ENCODE data around the gene RAMAC.
"Not testable (repeated sequence)": the region's sequence is repeated elsewhere in the genome, so short reads cannot be mapped to it uniquely, and the experiment has no call there.

RAMAC gene

GRCh38 chr15:82968066-82968465 is 17.9 kb upstream of the RAMAC start:
- DNase-seq (ENCODE audit: low read depth in 2 of 2): no peak

- DNase-seq (ENCODE audit: low read depth in 2 of 2): no peak
Measured at GRCh38 chr15:82969353-82969752, 16.7 kb upstream of the RAMAC start.

- DNase-seq (ENCODE audit: low read depth in 2 of 2): no peak
Measured at GRCh38 chr15:82970078-82970686, 15.8 kb upstream of the RAMAC start.

GRCh38 chr15:82970696-82971095 is 15.3 kb upstream of the RAMAC start:
- no peak for DNase-seq (ENCODE audit: low read depth in 2 of 2)

- no peak for DNase-seq (ENCODE audit: low read depth in 2 of 2)
Measured at GRCh38 chr15:82971218-82971984, 14.6 kb upstream of the RAMAC start.

- DNase-seq (ENCODE audit: low read depth in 2 of 2): no peak
Measured at GRCh38 chr15:82972990-82973389, 13.0 kb upstream of the RAMAC start.

GRCh38 chr15:82977076-82977475 is 8.9 kb upstream of the RAMAC start:
- DNase-seq (ENCODE audit: low read depth in 2 of 2): no peak

GRCh38 chr15:82978438-82978837 is 7.6 kb upstream of the RAMAC start:
- DNase-seq (ENCODE audit: low read depth in 2 of 2): no peak

- DNase-seq (ENCODE audit: low read depth in 2 of 2): no peak
Measured at GRCh38 chr15:82979726-82980125, 6.3 kb upstream of the RAMAC start.

GRCh38 chr15:82980981-82981380 is 5.0 kb upstream of the RAMAC start:
- DNase-seq (ENCODE audit: low read depth in 2 of 2): no peak

- no peak for DNase-seq (ENCODE audit: low read depth in 2 of 2)
Measured at GRCh38 chr15:82986442-82986780, 401 bp downstream of the RAMAC start.

- DNase-seq (ENCODE audit: low read depth in 2 of 2): no peak
Measured at GRCh38 chr15:82992436-82992998, 6.5 kb downstream of the RAMAC start.

GRCh38 chr15:82993144-82993543 is 7.1 kb downstream of the RAMAC start:
- DNase-seq (ENCODE audit: low read depth in 2 of 2): no peak

GRCh38 chr15:82995076-82995475 is 9.1 kb downstream of the RAMAC start:
- no peak for DNase-seq (ENCODE audit: low read depth in 2 of 2)

- DNase-seq (ENCODE audit: low read depth in 2 of 2): no peak
Measured at GRCh38 chr15:82995938-82996337, 9.9 kb downstream of the RAMAC start.

- no peak for DNase-seq (ENCODE audit: low read depth in 2 of 2)
Measured at GRCh38 chr15:82999426-82999825, 13.4 kb downstream of the RAMAC start.

GRCh38 chr15:82999905-83000671 is 14.1 kb downstream of the RAMAC start:
- no peak for DNase-seq (ENCODE audit: low read depth in 2 of 2)

GRCh38 chr15:83000672-83001031 is 14.6 kb downstream of the RAMAC start:
- not testable (repeated sequence) for DNase-seq (ENCODE audit: low read depth in 2 of 2)

GRCh38 chr15:83010709-83011270 is 24.8 kb downstream of the RAMAC start:
- DNase-seq (ENCODE audit: low read depth in 2 of 2): peak; percentile 52 to 54

- peak; percentile 69 to 72 for DNase-seq (ENCODE audit: low read depth in 2 of 2)
Measured at GRCh38 chr15:83011271-83012075, 25.5 kb downstream of the RAMAC start, which contains the start of gene C15orf40. Gene C15orf40, minus strand, starts transcription at chr15:83011639. Its CDS starts 32 bp downstream, at chr15:83011607.

- DNase-seq (ENCODE audit: low read depth in 2 of 2): no peak
Measured at GRCh38 chr15:83012076-83012426, 26.0 kb downstream of the RAMAC start.

Measured in activated CD8-positive, alpha-beta memory T cell treated with anti-CD3 and anti-CD28 coated beads for 4 hours (primary cell).